H1 (cell line): ENCODE measurements around the gene TSPEAR. TPM values are rescaled to one million over a fixed set of nuclear protein-coding genes. Genes with fewer than 3 reads are reported as not detected.

Source experiments
- BACH1 ChIP-seq: IDR thresholded peaks from 2 replicates; pipeline ENCODE4 v1.6.1; 2012; ENCODE audit warnings: low read length, improper control_type of control experiment
- JUND ChIP-seq: IDR thresholded peaks from 2 replicates; pipeline ENCODE4 v1.6.1; 2011; ENCODE audit warnings: mild to moderate bottlenecking, improper control_type of control experiment, low read length
- KDM5A ChIP-seq: fragments of 200-600 bp; IDR thresholded peaks from 2 replicates; pipeline ENCODE4 v1.7.1; 2012; ENCODE audit warnings: mild to moderate bottlenecking, low read length, inconsistent platforms, mixed read lengths
- SIRT6 ChIP-seq: IDR thresholded peaks from one replicate; pipeline ENCODE4 v1.7.1; 2012; ENCODE audit warnings: low read length, inconsistent platforms
- polyA plus RNA-seq, 7 experiments: library from polyadenylated mRNA; depleted of rRNA in 3 of 7; stranded (reverse) in 5 of 7; unstranded in 2 of 7; fragments of >200 nt in 5 of 7; fragments of 200-250 nt in 2 of 7; gene quantifications; 1 replicate in 5 of 7; 2 replicates in 1 of 7; 4 replicates in 1 of 7; pipeline versions ENCODE4 v1.2.1 to v1.2.3, GENCODE V29; 2011 to 2013; ENCODE audit warnings: missing spikeins in 2 of 7, mixed read lengths in 2 of 7
- total RNA-seq: library from RNA; stranded (reverse); fragmentation: NEBNext Ultra II Directional; extraction: Animal tissue kit (Norgen Biotek cat#: 25700); gene quantifications from 2 replicates; pipeline ENCODE4 v1.2.1, GENCODE V29; 2021

Gene TSPEAR
- total and polyA plus RNA-seq, 2 of the 8 experiments (the other 6 are each of a cell fraction or from before 2014, with no cell fraction given), result 0.58 to 0.89 TPM

DNA sequence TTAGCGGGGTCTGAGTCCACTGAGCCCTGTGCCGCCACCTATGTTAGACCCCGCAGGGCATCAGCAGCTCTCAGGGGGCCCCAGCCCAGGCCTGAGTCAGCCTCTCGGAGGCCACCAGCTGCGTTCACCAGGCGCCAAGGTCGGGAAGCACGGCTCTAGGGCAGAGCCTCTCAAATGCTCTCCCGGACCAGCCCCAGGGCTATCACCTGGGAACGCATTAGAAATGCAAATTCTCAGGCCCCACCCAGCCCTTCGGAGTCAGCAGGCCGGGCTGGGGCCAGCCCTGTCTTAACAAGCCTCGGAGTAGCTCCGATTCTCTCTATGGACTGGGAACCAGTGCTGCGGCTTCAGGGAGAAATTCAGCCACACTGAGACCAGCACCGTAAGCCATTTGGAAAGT, 37.2 kb upstream of the TSPEAR start (continued):
- TF ChIP-seq SIRT6 (no peak), KDM5A (no peak), JUND (no peak), BACH1 (no peak)
